H1 (cell line): Measurements from ENCODE around the gene LYPD6B. TPM values are rescaled to one million over a fixed set of nuclear protein-coding genes. Genes with fewer than 3 reads are reported as not detected.

Source experiments
- CHD2 ChIP-seq: IDR thresholded peaks from 2 replicates; pipeline ENCODE4 v1.6.1; 2012; ENCODE audit warnings: low read length, improper control_type of control experiment
- JUN ChIP-seq: IDR thresholded peaks from 2 replicates; pipeline ENCODE4 v1.6.1; 2011; ENCODE audit warnings: low read depth, mild to moderate bottlenecking, improper control_type of control experiment, low read length
- JUND ChIP-seq: IDR thresholded peaks from 2 replicates; pipeline ENCODE4 v1.6.1; 2011; ENCODE audit warnings: mild to moderate bottlenecking, improper control_type of control experiment, low read length
- POLR2AphosphoS5 ChIP-seq: IDR thresholded peaks from 2 replicates; pipeline ENCODE4 v1.6.1; 2011; ENCODE audit warnings: low read depth, low read length
- POU5F1 ChIP-seq: IDR thresholded peaks from 2 replicates; pipeline ENCODE4 v1.6.1; 2011; ENCODE audit warnings: low read depth, mild to moderate bottlenecking, low read length, moderate library complexity
- RAD21 ChIP-seq, 2 experiments: IDR thresholded peaks in 1 of 2; conservative IDR thresholded peaks in 1 of 2; 2 replicates each; pipeline ENCODE4 v1.6.1; 2011; ENCODE audit warnings: low read depth in 2 of 2, low read length in 2 of 2, improper control_type of control experiment in 1 of 2, inconsistent platforms in 1 of 2, mild to moderate bottlenecking in 1 of 2, moderate library complexity in 1 of 2
- SIN3A ChIP-seq, 2 experiments: IDR thresholded peaks in 1 of 2; conservative IDR thresholded peaks in 1 of 2; 2 replicates each; pipeline ENCODE4 v1.6.1; 2011 to 2012; ENCODE audit warnings: low read length in 2 of 2, improper control_type of control experiment in 1 of 2, low read depth in 1 of 2, mild to moderate bottlenecking in 1 of 2
- SP1 ChIP-seq: IDR thresholded peaks from 2 replicates; pipeline ENCODE4 v1.6.1; 2011; ENCODE audit warnings: low read depth, low read length
- ZNF274 ChIP-seq: IDR thresholded peaks from 2 replicates; pipeline ENCODE4 v1.7.0; 2012; ENCODE audit warnings: low read length, borderline replicate concordance; ENCODE audit errors: extremely low read depth
- polyA plus RNA-seq, 7 experiments: library from polyadenylated mRNA; depleted of rRNA in 3 of 7; stranded (reverse) in 5 of 7; unstranded in 2 of 7; fragments of >200 nt in 5 of 7; fragments of 200-250 nt in 2 of 7; gene quantifications; 1 replicate in 5 of 7; 2 replicates in 1 of 7; 4 replicates in 1 of 7; pipeline versions ENCODE4 v1.2.1 to v1.2.3, GENCODE V29; 2011 to 2013; ENCODE audit warnings: missing spikeins in 2 of 7, mixed read lengths in 2 of 7
- total RNA-seq: library from RNA; stranded (reverse); fragmentation: NEBNext Ultra II Directional; extraction: Animal tissue kit (Norgen Biotek cat#: 25700); gene quantifications from 2 replicates; pipeline ENCODE4 v1.2.1, GENCODE V29; 2021
- TF ChIP-seq, protein P1 (sequence below): fragments of 300-600 bp; sonication (generic); IDR thresholded peaks from 2 replicates; pipeline ENCODE4 v1.7.1; 2012; ENCODE audit warnings: low read length, moderate library complexity, mild to moderate bottlenecking, inconsistent platforms; ENCODE audit not compliant: insufficient replicate concordance
- TF ChIP-seq, protein P2 (sequence below): IDR thresholded peaks from 2 replicates; pipeline ENCODE4 v1.6.1; 2012; ENCODE audit warnings: inconsistent platforms

LYPD6B gene
- total and polyA plus RNA-seq, 2 of the 8 experiments (the other 6 are each of a cell fraction or from before 2014, with no cell fraction given) = 2.2 to 3.5 TPM

DNA sequence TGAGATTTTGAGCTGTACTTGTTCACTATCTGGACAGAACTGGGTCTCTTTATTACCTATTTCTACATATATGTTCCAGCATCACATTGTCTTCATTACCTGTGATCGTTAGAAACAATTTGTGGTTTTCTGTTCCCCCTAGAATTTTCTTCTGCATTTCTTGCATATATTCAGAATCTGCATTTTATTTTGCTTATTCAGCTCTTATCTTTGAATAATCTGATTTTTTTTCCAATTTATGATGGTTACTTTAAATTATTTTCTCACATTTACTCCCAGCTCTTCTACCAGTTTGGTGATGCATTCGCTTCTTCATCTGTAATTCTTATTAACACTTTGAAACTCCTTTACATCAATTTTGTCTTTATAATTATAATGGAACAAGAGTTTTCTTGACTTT lies 55.1 kb downstream of the LYPD6B start (continued):
- TF ChIP-seq, protein P1, sequence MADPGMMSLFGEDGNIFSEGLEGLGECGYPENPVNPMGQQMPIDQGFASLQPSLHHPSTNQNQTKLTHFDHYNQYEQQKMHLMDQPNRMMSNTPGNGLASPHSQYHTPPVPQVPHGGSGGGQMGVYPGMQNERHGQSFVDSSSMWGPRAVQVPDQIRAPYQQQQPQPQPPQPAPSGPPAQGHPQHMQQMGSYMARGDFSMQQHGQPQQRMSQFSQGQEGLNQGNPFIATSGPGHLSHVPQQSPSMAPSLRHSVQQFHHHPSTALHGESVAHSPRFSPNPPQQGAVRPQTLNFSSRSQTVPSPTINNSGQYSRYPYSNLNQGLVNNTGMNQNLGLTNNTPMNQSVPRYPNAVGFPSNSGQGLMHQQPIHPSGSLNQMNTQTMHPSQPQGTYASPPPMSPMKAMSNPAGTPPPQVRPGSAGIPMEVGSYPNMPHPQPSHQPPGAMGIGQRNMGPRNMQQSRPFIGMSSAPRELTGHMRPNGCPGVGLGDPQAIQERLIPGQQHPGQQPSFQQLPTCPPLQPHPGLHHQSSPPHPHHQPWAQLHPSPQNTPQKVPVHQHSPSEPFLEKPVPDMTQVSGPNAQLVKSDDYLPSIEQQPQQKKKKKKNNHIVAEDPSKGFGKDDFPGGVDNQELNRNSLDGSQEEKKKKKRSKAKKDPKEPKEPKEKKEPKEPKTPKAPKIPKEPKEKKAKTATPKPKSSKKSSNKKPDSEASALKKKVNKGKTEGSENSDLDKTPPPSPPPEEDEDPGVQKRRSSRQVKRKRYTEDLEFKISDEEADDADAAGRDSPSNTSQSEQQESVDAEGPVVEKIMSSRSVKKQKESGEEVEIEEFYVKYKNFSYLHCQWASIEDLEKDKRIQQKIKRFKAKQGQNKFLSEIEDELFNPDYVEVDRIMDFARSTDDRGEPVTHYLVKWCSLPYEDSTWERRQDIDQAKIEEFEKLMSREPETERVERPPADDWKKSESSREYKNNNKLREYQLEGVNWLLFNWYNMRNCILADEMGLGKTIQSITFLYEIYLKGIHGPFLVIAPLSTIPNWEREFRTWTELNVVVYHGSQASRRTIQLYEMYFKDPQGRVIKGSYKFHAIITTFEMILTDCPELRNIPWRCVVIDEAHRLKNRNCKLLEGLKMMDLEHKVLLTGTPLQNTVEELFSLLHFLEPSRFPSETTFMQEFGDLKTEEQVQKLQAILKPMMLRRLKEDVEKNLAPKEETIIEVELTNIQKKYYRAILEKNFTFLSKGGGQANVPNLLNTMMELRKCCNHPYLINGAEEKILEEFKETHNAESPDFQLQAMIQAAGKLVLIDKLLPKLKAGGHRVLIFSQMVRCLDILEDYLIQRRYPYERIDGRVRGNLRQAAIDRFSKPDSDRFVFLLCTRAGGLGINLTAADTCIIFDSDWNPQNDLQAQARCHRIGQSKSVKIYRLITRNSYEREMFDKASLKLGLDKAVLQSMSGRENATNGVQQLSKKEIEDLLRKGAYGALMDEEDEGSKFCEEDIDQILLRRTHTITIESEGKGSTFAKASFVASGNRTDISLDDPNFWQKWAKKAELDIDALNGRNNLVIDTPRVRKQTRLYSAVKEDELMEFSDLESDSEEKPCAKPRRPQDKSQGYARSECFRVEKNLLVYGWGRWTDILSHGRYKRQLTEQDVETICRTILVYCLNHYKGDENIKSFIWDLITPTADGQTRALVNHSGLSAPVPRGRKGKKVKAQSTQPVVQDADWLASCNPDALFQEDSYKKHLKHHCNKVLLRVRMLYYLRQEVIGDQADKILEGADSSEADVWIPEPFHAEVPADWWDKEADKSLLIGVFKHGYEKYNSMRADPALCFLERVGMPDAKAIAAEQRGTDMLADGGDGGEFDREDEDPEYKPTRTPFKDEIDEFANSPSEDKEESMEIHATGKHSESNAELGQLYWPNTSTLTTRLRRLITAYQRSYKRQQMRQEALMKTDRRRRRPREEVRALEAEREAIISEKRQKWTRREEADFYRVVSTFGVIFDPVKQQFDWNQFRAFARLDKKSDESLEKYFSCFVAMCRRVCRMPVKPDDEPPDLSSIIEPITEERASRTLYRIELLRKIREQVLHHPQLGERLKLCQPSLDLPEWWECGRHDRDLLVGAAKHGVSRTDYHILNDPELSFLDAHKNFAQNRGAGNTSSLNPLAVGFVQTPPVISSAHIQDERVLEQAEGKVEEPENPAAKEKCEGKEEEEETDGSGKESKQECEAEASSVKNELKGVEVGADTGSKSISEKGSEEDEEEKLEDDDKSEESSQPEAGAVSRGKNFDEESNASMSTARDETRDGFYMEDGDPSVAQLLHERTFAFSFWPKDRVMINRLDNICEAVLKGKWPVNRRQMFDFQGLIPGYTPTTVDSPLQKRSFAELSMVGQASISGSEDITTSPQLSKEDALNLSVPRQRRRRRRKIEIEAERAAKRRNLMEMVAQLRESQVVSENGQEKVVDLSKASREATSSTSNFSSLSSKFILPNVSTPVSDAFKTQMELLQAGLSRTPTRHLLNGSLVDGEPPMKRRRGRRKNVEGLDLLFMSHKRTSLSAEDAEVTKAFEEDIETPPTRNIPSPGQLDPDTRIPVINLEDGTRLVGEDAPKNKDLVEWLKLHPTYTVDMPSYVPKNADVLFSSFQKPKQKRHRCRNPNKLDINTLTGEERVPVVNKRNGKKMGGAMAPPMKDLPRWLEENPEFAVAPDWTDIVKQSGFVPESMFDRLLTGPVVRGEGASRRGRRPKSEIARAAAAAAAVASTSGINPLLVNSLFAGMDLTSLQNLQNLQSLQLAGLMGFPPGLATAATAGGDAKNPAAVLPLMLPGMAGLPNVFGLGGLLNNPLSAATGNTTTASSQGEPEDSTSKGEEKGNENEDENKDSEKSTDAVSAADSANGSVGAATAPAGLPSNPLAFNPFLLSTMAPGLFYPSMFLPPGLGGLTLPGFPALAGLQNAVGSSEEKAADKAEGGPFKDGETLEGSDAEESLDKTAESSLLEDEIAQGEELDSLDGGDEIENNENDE = no peak
- TF ChIP-seq RAD21 (IDR thresholded peaks at IDR 0.05 in 1 of 2, conservative IDR thresholded peaks at IDR 0.05 in 1 of 2; ENCODE audit: low read depth in 2 of 2, low read length in 2 of 2) (no peak), SP1 (no peak), CHD2 (no peak), JUND (no peak), JUN (no peak), SIN3A (conservative IDR thresholded peaks at IDR 0.05 in 1 of 2, IDR thresholded peaks at IDR 0.05 in 1 of 2; ENCODE audit: low read depth in 1 of 2, low read length in 2 of 2) (no peak), ZNF274 (no peak), POLR2AphosphoS5 (no peak), POU5F1 (no peak)
- TF ChIP-seq, protein P2, sequence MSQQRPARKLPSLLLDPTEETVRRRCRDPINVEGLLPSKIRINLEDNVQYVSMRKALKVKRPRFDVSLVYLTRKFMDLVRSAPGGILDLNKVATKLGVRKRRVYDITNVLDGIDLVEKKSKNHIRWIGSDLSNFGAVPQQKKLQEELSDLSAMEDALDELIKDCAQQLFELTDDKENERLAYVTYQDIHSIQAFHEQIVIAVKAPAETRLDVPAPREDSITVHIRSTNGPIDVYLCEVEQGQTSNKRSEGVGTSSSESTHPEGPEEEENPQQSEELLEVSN = no peak
